ENCODE data around the gene GPATCH2L. TPM values are rescaled to one million over a fixed set of nuclear protein-coding genes. Genes with fewer than 3 reads are reported as not detected.

Gene GPATCH2L
- total RNA-seq, 1 donor from 2014 or later: 40.3 TPM

- Histone ChIP-seq H3K4me3 (no peak overlapping the region), H3K27ac (no peak overlapping the region), H3K36me3 (peaks cover 25 to 53% of the 10 kb centered on the region in 2 donors), H3K27me3 (no peaks in the 10 kb centered on the region), H3K4me1 (no peaks in the 10 kb centered on the region), H3K9me3 (no peaks in the 10 kb centered on the region)
- intact Hi-C loops (cut with DNase I): no loop called here
- TF ChIP-seq CTCF (IDR thresholded peaks at IDR 0.05): no peak
- DNase-seq (ENCODE audit: low spot score in 2 of 2): no peak
These were observed 23.3 kb downstream of the GPATCH2L start for GRCh38 chr14:76174982-76175381.

GRCh38 chr14:76175942-76176341 is 24.2 kb downstream of the GPATCH2L start:
- H3K27ac ChIP-seq: no peak overlapping the region
- H3K9me3 ChIP-seq: no peaks in the 10 kb centered on the region
- no peak overlapping the region for H3K4me3 ChIP-seq
- H3K36me3 ChIP-seq: peaks cover 35 to 52% of the 10 kb centered on the region in 2 donors
- H3K4me1 ChIP-seq: no peaks in the 10 kb centered on the region
- DNase-seq (ENCODE audit: low spot score in 2 of 2): no peak
- intact Hi-C loops (cut with DNase I): no loop called here
- no peak for TF ChIP-seq CTCF (IDR thresholded peaks at IDR 0.05)
- H3K27me3 ChIP-seq: no peaks in the 10 kb centered on the region

GRCh38 chr14:76181546-76181945 is 29.8 kb downstream of the GPATCH2L start:
- Histone ChIP-seq H3K27me3 (no peaks in the 10 kb centered on the region), H3K4me1 (no peaks in the 10 kb centered on the region), H3K9me3 (no peaks in the 10 kb centered on the region), H3K27ac (no peak overlapping the region), H3K36me3 (peaks cover 44 to 52% of the 10 kb centered on the region in 2 donors), H3K4me3 (no peak overlapping the region)
- intact Hi-C loops (cut with DNase I): no loop called here
- DNase-seq (ENCODE audit: low spot score in 2 of 2): no peak
- TF ChIP-seq CTCF (IDR thresholded peaks at IDR 0.05): no peak

- H3K27me3 ChIP-seq: no peaks in the 10 kb centered on the region
- intact Hi-C loops (cut with DNase I): no loop called here
- H3K4me1 ChIP-seq: no peaks in the 10 kb centered on the region
- no peak for TF ChIP-seq CTCF (IDR thresholded peaks at IDR 0.05)
- DNase-seq (ENCODE audit: low spot score in 2 of 2): no peak
- H3K36me3 ChIP-seq: peaks cover 21 to 25% of the 10 kb centered on the region in 2 donors
- no peak overlapping the region for H3K4me3 ChIP-seq
- no peaks in the 10 kb centered on the region for H3K9me3 ChIP-seq
- no peak overlapping the region for H3K27ac ChIP-seq
These were observed 34.7 kb downstream of the GPATCH2L start for GRCh38 chr14:76186308-76187027.

GRCh38 chr14:76191297-76191696 is 39.6 kb downstream of the GPATCH2L start:
- DNase-seq (ENCODE audit: low spot score in 2 of 2): peak in 1 of 2 donors; percentile 63
- no peaks in the 10 kb centered on the region for H3K27me3 ChIP-seq
- H3K9me3 ChIP-seq: no peaks in the 10 kb centered on the region
- TF ChIP-seq CTCF (IDR thresholded peaks at IDR 0.05): no peak
- no peaks in the 10 kb centered on the region for H3K4me1 ChIP-seq
- no peak overlapping the region for H3K27ac ChIP-seq
- peaks cover 32 to 49% of the 10 kb centered on the region in 2 donors for H3K36me3 ChIP-seq
- no peak overlapping the region for H3K4me3 ChIP-seq
- intact Hi-C loops (cut with DNase I): no loop called here

All from ascending aorta (tissue), 2 donors.